GM19468 (cell line): ENCODE measurements around the gene DEPDC4.
"Not testable (repeated sequence)": the region's sequence is repeated elsewhere in the genome, so short reads cannot be mapped to it uniquely, and the experiment has no call there.

Experiments used
- ATAC-seq: cut with Tn5 transposase; IDR thresholded peaks from one replicate; pipeline ENCODE4 v1.9.1; 2021; ENCODE audit warnings: mild to moderate bottlenecking, moderate library complexity, moderate number of reproducible peaks; ENCODE audit not compliant: unreplicated experiment; ENCODE audit errors: extremely low read depth

The DEPDC4 gene

DNA sequence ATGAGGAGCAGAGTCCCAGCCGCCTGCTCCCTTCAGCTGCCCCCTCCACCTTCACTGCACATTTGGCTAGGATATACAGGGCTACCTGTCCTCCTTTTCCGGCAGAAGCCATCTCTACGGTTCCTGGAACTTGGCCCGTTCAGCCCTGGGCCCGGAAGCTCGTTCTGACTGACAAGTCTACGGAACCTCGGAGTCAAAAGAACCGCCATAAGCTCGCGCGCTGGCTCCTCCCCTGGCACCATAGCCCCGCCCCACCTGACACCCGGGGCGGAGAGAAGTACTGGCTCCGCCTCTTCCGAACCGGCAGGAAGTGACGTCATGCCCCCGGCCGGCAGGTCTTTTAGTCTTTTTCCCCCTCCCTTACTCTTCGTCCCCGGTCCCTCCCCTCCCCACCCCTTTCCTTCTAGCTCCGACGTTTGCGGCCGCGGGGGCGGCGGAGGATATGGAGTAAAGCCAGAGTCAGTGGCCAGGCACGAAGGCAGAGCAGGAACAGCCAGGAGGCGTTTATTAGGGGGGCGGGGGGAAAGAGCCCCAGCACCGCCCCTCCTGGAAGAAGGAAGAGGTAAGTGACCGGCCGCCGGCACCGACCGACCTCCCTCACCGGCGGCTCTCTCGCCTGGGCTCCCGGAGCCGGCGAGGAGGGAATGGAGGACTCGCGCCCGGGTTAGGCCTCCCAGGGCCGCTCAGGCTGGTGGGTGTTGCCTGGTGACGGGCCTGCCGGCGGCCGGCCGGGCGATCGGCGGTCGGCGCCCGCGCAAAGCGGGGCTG lies at the start of gene DEPDC4, which contains the start of gene SCYL2:
Gene DEPDC4 (minus strand): TSS at position 245 of the 768 bp plus-strand sequence. CDS start 3 bp downstream, at position 242.
Gene SCYL2 (plus strand): TSS at position 343 of the 768 bp plus-strand sequence. CDS start 15,794 bp downstream, outside the sequence.
- peak; percentile 83 for ATAC-seq

DNA sequence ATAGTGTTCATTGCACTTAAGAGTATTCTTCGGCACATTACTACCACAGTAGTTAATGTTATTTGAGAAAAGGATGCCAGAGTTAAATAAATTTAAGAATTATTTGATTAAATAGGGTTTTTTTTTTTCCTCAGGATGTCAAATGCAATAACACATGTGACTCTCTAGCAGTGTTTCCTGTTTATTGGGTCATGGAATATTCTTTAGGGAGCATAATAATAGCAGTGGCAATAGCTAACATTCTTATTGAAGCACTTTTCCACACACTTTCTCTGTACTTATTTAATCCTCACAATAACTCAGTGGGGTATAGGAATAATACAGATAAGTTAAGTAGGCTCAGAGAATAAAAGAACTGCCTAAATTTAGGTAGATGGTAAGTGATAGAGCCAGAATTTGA lies 44.4 kb upstream of the DEPDC4 start:
- no peak for ATAC-seq

DNA sequence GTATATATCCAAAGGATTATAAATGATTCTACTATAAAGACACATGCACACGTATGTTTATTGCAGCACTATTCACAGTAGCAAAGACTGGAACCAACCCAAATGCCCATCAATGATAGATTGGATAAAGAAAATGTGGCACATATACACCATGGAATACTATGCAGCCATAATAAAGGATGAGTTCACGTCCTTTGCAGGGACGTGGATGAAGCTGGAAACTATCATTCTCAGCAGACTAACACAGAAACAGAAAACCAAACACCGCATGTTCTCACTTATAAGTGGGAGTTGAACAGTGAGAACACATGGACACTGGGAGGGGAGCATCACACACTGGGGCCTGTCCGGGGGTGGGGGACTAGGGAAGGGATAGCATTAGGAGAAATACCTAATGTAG lies 41.3 kb upstream of the DEPDC4 start:
- ATAC-seq: not testable (repeated sequence)

DNA sequence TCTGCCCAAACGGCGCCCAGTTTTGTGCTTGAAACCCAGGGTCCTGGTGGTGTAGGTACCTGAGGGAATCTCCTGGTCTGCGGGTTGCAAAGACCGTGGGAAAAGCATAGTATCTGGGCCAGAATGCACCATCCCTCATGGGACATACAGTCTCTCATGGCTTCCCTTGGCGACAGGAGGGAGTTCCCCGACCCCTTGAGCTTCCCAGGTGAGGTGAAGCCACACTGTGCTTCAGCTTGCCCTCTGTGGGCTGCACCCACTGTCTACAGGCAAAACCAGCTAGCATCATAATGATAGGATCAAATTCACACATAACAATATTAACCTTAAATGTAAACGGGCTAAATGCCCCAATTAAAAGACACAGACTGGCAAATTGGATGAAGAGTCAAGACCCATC lies 37.5 kb upstream of the DEPDC4 start:
- not testable (repeated sequence) for ATAC-seq

DNA sequence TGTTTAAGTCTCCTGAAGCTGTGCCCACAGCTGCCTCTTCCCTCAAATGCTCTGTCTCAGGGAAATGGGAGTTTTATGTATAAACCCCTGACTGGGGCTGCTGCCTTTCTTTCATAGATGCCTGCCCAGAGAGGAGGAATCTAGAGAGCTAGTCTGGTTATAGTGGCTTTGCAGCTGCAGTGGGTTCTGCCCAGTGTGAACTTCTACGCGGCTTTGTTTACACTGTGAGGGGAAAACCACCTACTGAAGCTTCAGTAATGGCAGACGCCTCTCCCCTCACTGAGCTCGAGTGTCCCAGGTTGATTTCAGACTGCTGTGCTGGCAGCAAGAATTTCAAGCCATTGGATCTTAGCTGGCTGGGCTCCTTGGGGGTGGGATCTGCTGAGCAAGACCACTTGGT lies 37.0 kb upstream of the DEPDC4 start:
- no peak for ATAC-seq

DNA sequence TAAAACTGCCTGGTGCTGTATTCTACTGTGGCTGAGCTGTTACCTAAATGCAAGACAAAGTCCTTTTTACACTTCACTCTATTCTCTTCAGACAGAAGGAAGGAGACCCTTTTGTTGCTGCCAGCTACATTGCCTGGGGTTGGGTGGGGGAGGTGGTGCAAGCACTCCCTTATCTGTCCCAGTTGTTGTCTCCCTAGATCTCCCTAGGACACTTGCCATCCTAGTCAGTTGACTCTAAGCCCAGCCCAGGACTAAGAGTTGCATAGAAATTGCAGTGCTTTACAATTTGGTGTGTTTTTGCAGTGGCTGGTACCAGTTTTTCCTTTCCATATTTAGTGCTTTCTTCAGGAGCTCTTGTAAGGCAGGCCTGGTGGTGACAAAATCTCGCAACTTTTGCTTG lies 35.2 kb upstream of the DEPDC4 start:
- ATAC-seq: no peak

DNA sequence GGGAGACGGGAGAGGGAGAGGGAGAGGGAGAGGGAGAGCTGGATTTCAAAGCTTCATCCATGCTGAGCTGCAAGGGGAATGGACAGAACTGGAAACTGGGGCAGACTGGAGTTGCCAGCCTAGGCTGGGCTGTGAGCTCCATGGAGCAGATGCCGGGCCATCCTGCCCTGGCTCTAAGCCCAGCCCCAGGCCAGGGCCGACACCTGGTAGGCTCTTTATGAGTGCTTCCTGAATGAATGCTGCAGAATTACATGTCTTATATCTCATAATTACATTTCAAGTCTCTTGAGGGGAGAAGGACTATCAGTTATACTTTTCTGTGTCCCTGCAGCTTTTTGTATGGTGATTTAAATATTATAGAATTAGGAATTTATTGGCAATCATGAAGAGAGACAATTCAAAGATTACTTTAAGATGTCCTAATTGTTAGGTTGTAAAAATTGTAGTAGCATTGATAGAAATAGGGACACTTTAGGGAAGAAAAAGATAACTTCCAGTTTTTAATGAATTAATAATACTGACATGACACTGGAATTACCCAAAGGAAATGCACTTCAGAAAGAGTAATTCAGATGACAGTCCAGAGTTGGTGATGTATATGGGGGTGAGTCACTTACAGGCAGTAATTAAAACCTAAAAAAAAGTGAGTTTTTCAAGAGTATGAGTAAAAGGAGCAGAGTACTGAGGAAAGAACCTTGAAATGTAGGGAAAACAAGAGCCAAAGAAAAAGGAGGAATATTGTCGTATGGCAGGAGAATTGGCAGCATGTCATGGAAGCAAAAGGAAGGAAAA lies 29.1 kb upstream of the DEPDC4 start:
- no peak for ATAC-seq

GRCh38 chr12:100294366-100294765 lies 27.5 kb upstream of the DEPDC4 start:
- ATAC-seq: not testable (repeated sequence)

GRCh38 chr12:100293017-100293416 lies 26.1 kb upstream of the DEPDC4 start:
- ATAC-seq: no peak

- ATAC-seq: no peak
Measured at GRCh38 chr12:100290016-100290415, 23.1 kb upstream of the DEPDC4 start.

DNA sequence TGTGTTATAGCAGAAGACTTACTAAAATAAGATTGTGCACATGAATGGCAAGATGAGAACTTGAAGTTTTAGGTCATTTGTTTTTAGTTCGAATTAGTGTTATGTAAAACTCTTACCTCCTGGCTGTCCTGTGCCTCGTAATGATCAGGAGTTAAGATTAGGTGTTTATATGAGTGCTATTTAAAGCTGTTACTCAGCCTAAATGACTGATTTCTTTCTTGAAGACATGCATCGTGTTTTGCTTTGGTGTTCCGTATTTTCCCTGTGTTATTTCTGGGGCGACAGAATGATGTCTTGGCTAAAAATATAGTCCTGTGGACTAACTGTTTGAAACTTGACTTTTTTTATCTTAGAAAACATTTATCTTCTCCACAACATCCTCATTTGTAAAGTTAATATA lies 22.2 kb upstream of the DEPDC4 start:
- no peak for ATAC-seq

- not testable (repeated sequence) for ATAC-seq
Measured at GRCh38 chr12:100284556-100284955, 17.7 kb upstream of the DEPDC4 start.

DNA sequence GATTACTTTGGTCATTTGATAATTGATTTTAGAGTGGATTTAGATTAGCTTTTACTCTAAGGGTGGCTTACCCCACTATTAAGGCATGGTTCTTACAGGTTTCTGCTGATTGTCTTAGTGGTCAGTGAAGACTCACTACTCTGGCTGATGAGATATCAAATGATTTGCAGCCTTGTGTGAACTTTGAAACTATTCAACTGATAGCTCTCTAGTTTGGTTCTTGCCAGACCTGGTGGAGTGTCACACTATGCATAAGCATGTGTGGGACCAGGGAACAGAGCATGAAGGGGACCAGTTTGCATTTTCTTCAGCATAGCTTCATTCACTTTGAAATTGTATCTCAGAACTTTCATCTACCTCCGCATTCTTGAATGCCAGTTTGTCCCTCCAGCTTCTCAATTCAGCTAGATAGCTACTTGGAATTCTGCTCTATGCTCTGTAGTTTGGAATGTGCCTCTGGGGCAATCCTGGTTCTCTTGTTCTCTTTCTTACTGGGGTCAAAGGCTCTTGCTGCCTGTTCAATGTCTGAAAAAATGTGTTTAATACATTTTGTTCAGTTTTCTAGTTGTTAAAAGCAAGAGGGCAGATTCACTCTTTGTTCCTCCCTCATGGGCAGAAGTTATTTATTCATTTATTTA lies 12.8 kb upstream of the DEPDC4 start:
- ATAC-seq: no peak

DNA sequence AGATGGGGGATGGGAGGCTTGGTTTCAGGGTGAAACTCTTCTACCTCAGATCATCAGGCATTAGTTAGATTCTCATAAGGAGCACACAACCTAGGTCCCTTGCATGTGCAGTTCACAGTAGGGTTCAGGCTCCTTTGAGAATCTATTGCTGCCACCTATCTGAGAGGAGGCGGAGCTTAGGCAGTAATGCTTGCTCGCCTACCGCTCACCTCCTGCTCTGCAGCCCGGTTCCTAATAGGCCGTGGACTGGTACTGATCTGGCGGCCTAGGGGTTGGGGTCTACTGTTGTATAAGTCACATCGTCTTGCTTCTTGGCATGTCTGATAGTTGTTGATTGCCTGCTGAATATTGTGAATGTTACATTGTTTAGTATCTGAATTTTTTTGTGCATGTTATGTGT lies 12.3 kb upstream of the DEPDC4 start:
- no peak for ATAC-seq

- ATAC-seq: no peak
Measured at GRCh38 chr12:100274291-100274690, 7.4 kb upstream of the DEPDC4 start.

DNA sequence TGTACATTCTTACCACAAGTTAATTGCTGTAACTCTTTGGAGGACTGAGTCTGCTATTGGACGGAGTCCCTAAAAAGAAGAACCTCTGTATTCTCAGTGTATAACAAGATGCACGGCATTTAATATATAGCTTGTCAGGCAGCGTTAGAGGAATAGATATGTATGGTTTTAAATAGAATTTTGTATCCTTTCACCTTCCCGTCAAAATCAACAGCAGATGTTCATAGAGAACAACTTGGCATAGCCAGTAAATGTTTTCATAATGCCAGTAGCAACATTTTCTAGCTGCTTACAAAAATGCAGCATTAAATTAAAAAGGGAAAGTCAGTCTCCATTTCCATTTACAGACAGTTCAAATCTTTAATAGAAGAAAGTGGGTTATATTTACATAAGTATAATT lies 6.9 kb upstream of the DEPDC4 start:
- ATAC-seq: no peak

- ATAC-seq: no peak
Measured at GRCh38 chr12:100268835-100269564, 2.1 kb upstream of the DEPDC4 start.

- ATAC-seq: peak; percentile 3
Measured at GRCh38 chr12:100267603-100268281, 863 bp upstream of the DEPDC4 start.

DNA sequence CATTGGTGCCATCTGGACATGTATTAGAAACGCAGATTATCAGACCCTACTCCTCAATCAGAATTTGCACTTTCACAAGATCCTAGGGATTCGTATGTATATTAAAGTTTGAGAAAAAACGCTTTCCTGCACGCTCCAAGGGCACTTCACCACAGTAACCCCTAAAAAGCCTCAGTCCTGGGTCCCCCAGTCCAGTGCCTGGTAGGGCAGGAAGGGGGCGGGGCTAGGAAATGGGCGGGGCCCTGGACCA lies 369 bp downstream of the DEPDC4 start:
- ATAC-seq: peak; percentile 50
